GM21447 (cell line): ENCODE results near the gene PCDHGB7.
"Not testable (repeated sequence)": the region's sequence is repeated elsewhere in the genome, so short reads cannot be mapped to it uniquely, and the experiment has no call there.

Source experiments
- ATAC-seq: cut with Tn5 transposase; IDR thresholded peaks from one replicate; pipeline ENCODE4 v1.9.1; 2021; ENCODE audit not compliant: unreplicated experiment

Gene PCDHGB7

DNA sequence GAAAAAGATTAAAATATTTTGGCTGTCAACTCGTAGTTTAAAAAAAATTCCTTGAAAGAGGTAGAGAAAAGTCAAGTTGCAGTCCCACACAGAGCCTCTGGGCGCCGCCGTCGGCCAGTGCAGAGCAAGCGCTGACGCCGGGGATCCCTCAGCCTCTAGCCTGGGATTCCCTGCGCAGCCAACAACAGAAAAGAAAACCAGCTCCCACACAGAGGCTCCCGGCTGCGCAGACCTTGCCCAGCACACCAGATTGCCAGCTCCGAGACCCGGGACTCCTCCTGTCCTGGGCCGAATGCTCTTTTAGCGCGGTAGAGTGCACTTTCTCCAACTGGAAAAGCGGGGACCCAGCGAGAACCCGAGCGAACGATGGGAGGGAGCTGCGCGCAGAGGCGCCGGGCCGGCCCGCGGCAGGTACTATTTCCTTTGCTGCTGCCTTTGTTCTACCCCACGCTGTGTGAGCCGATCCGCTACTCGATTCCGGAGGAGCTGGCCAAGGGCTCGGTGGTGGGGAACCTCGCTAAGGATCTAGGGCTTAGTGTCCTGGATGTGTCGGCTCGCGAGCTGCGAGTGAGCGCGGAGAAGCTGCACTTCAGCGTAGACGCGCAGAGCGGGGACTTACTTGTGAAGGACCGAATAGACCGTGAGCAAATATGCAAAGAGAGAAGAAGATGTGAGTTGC lies at the start of gene PCDHGB7:
Gene PCDHGB7, plus strand, starts transcription at position 184 of the 679 bp plus-strand sequence. Its CDS starts 183 bp downstream, at position 367.
- peak; percentile 56 for ATAC-seq

GRCh38 chr5:141369994-141370848 lies 47.3 kb upstream of the PCDHGB7 start, which contains the start of gene PCDHGB3:
Gene PCDHGB3 (plus strand): TSS chr5:141370242. CDS start chr5:141370395, 153 bp downstream.
- ATAC-seq, result no peak

- ATAC-seq, result no peak
Measured at GRCh38 chr5:141371572-141372475, 45.7 kb upstream of the PCDHGB7 start.

GRCh38 chr5:141373673-141374317 lies 43.7 kb upstream of the PCDHGB7 start, which contains the start of gene PCDHGA6:
Gene PCDHGA6 (plus strand): TSS chr5:141373891. CDS start chr5:141374084, 193 bp downstream.
- no peak for ATAC-seq

DNA sequence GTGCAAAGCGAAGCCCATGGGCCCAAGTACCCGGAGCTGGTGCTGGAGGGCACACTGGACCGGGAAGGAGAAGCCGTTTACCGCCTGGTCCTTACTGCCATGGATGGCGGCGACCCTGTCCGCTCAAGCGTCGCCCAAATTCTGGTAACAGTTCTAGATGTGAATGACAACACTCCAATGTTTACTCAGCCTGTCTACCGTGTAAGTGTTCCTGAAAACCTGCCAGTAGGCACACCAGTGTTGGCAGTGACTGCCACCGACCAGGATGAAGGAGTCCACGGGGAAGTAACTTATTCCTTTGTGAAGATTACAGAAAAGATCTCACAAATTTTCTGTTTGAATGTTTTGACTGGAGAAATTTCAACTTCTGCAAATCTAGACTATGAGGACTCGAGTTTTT lies 42.9 kb upstream of the PCDHGB7 start:
- no peak for ATAC-seq

GRCh38 chr5:141375444-141376155 lies 41.9 kb upstream of the PCDHGB7 start:
- ATAC-seq, result not testable (repeated sequence)

DNA sequence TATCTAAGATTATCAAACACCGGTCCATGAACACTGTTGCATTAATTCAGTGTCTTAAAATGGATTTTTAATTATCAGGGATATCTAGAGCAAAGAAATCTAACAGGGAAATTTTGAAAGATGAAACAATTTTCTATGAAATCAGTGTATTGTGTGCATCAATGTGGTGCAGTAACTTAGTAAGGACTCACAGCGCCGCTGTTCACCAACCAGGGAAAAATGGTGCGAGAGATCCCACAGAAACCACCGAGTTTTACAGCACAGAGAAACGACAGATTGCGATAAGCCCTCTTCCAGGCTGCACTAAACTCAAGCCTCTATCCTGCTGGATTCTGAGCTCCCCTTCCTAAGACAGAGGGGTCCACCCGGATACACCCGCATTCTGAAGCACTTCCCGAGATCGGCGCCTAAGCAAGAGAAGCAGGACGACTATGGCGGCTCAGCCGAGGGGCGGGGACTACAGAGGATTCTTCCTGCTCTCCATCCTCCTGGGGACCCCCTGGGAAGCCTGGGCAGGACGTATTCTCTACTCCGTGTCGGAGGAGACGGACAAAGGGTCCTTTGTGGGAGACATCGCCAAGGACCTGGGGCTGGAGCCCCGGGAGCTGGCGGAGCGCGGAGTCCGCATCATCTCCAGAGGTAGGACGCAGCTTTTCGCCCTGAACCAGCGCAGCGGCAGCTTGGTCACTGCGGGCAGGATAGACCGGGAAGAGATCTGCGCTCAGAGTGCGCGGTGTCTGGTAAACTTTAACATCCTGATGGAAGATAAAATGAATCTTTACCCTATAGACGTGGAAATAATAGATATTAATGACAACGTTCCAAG lies 34.8 kb upstream of the PCDHGB7 start, which contains the start of gene PCDHGA7:
Gene PCDHGA7, plus strand, starts transcription at position 274 of the 826 bp plus-strand sequence. Its CDS starts 158 bp downstream, at position 432.
- ATAC-seq, result no peak

GRCh38 chr5:141383345-141383744 lies 34.1 kb upstream of the PCDHGB7 start:
- no peak for ATAC-seq

DNA sequence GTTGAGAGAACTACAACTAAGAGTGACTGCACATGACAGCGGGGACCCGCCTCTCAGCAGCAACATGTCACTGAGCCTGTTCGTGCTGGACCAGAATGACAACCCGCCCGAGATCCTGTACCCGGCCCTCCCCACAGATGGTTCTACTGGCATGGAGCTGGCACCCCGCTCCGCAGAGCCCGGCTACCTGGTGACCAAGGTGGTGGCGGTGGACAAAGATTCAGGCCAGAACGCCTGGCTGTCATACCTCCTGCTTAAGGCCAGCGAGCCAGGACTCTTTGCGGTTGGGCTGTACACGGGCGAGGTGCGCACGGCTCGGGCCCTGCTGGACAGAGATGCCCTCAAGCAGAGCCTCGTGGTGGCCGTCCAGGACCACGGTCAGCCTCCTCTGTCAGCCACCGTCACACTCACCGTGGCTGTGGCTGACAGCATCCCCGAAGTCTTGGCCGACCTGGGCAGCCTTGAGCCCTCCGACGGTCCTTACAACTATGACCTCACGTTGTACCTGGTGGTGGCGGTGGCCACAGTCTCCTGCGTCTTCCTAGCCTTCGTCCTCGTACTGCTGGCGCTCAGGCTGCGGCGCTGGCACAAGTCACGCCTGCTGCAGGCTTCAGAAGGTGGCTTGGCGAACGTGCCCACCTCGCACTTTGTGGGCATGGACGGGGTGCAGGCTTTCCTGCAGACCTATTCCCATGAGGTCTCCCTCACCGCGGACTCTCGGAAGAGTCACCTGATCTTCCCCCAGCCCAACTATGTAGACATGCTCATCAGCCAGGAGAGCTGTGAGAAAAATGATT lies 32.8 kb upstream of the PCDHGB7 start:
- ATAC-seq, result no peak

- not testable (repeated sequence) for ATAC-seq
Measured at GRCh38 chr5:141387557-141388311, 29.7 kb upstream of the PCDHGB7 start, which contains the start of gene PCDHGB4. Gene PCDHGB4 (plus strand): TSS chr5:141387698. CDS start chr5:141387885, 187 bp downstream.

- ATAC-seq, result no peak
Measured at GRCh38 chr5:141388661-141389060, 28.8 kb upstream of the PCDHGB7 start.

- ATAC-seq, result no peak
Measured at GRCh38 chr5:141389153-141390042, 28.1 kb upstream of the PCDHGB7 start.

- no peak for ATAC-seq
Measured at GRCh38 chr5:141392429-141393198, 24.9 kb upstream of the PCDHGB7 start, which contains the start of gene PCDHGA8. Gene PCDHGA8 (plus strand): TSS chr5:141392633. CDS start chr5:141392814, 181 bp downstream.

- no peak for ATAC-seq
Measured at GRCh38 chr5:141393267-141393666, 24.2 kb upstream of the PCDHGB7 start.
